Suprapubic skin (tissue), 4 donors: Measurements from ENCODE around the gene CD109.

Experiments used
- CTCF ChIP-seq, 2 donors: fragments of 200-600 bp in 1 of 2; fragments of 450-650 bp in 1 of 2; sonication (generic) in 1 of 2; IDR thresholded peaks; one replicate each; pipeline ENCODE4 v1.5.1; 2016 to 2019; ENCODE audit warnings: antibody characterized with exemption in 2 of 2, mild to moderate bottlenecking in 1 of 2, moderate library complexity in 1 of 2
- EP300 ChIP-seq: sonication (generic); formaldehyde crosslinking; IDR thresholded peaks from one replicate; pipeline ENCODE4 v1.6.1; 2017; ENCODE audit warnings: antibody characterized with exemption
- POLR2A ChIP-seq, 2 donors: fragments of 450-650 bp; IDR thresholded peaks; one replicate each; pipeline ENCODE4 v1.6.1; 2017; ENCODE audit warnings: antibody characterized with exemption in 2 of 2, mild to moderate bottlenecking in 2 of 2, moderate library complexity in 2 of 2
- POLR2AphosphoS5 ChIP-seq, 3 donors: sonication (generic); formaldehyde crosslinking; IDR thresholded peaks; one replicate each; pipeline ENCODE4 v1.6.1; 2017; ENCODE audit warnings: antibody characterized with exemption in 3 of 3

GRCh38 chr6:73743081-73743480 lies 47.1 kb downstream of the CD109 start:
- no peak for TF ChIP-seq CTCF (IDR thresholded peaks at IDR 0.05)
- TF ChIP-seq POLR2A (IDR thresholded peaks at IDR 0.05): no peak
- no peak for TF ChIP-seq POLR2AphosphoS5 (IDR thresholded peaks at IDR 0.05)
- TF ChIP-seq EP300: no peak
